GM12891 (cell line): Measurements from ENCODE around the gene MDFI.

Source experiments
- DNase-seq: peaks from one replicate; pipeline ENCODE4 v3.0.0; 2011; ENCODE audit warnings: low spot score; ENCODE audit not compliant: insufficient read length
- FAIRE-seq: peaks from 2 replicates; lab custom pipeline; 2011; peaks lifted over from hg19 to GRCh38; lab: Jason Lieb, UNC
- PAX5 ChIP-seq: IDR thresholded peaks from 2 replicates; pipeline ENCODE4 v1.6.1; 2011; ENCODE audit warnings: low read length, moderate library complexity, mild to moderate bottlenecking; ENCODE audit not compliant: insufficient read depth, severe bottlenecking
- POLR2A ChIP-seq: IDR thresholded peaks from 2 replicates; pipeline ENCODE4 v1.6.1; 2011; ENCODE audit warnings: low read depth, low read length, control low read depth
- POLR2AphosphoS5 ChIP-seq: IDR thresholded peaks from 2 replicates; pipeline ENCODE4 v1.6.1; 2011; ENCODE audit warnings: low read depth, low read length, control low read depth
- POU2F2 ChIP-seq: IDR thresholded peaks from 2 replicates; pipeline ENCODE4 v1.6.1; 2011; ENCODE audit warnings: low read depth, mild to moderate bottlenecking, control low read depth, low read length, moderate library complexity
- SPI1 ChIP-seq: IDR thresholded peaks from 2 replicates; pipeline ENCODE4 v1.6.1; 2011; ENCODE audit warnings: low read depth, low read length, control low read depth
- TAF1 ChIP-seq: IDR thresholded peaks from 2 replicates; pipeline ENCODE4 v1.6.1; 2011; ENCODE audit warnings: low read depth, low read length, control low read depth

MDFI gene

DNA sequence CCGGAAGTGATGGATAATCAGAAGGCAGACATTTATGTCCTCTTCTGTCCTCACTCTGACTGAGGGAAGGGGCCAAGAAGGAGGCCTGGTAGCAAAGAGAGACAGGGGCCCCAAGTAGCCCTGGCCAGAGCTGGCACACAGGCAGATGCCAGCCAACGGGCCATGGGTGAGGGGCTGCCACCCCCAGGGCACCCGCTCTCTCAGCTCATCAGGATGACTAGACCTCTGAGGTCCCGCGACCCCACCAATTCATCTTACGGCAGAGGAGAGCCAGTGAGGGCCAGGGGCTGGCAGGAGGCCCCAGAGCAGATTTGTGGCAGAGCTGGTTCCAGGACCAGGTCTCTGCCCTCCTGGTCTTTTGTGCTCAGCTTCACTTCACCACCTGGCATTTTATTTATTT lies 43.1 kb upstream of the MDFI start:
- TF ChIP-seq PAX5 = no peak
- TF ChIP-seq SPI1 = no peak
- no peak for TF ChIP-seq TAF1
- no peak for TF ChIP-seq POLR2A
- TF ChIP-seq POU2F2 = no peak
- no peak for TF ChIP-seq POLR2AphosphoS5
- no peak for FAIRE-seq

DNA sequence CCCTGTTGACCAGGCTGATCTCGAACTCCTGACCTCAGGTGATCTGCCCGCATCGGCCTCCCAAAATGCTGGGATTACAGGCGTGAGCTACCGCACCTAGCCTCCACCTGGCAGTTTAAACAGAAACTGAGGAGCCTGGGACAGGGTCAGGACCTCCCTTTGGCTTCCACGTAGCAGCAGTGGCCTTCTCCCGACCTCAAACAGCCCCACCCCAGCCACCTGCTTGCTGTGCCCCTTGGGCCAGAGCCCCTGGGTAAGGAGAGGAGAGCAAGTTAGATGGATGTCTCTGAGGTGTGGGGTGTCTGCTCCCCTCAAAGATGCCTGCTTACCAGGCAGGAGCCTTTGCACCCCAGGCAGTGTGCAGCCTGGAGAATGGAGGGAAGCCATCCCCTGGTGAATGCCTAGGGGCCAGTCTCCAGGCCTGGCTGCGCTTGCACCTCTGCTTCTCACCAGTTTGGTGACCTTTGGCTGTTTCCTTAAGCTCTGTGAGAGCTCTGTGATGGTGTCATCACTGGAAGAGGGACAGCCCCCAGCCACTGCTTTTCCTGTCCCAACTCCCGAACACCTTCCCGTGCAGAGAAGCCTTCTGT lies 42.1 kb upstream of the MDFI start:
- FAIRE-seq = no peak
- no peak for TF ChIP-seq PAX5
- no peak for TF ChIP-seq SPI1
- TF ChIP-seq POLR2A = no peak
- TF ChIP-seq POU2F2 = no peak
- DNase-seq = no peak

More for the DNA sequence above, 43.1 kb upstream of the MDFI start:
- DNase-seq = no peak

DNA sequence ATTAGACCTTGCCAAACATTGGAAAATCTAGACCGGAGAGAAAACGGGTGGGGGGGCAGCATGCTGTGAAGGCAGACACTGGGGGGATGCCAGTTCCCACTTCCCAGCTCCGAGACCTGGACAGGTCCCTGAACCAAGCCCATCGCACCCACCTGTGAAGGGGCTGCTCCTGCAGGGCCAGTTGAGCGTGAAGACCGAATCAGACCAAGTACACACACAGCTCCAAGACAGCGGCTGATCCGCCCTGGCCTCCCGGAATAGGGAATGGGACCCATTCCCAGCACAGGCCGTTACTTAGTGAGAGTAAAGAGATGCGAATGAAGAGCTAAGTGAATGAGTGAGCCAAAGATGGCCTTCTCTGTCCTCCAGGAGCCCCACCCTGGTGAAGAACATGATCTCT lies 41.5 kb upstream of the MDFI start:
- no peak for FAIRE-seq
- DNase-seq = no peak
- no peak for TF ChIP-seq POLR2A
- TF ChIP-seq POU2F2 = no peak
- no peak for TF ChIP-seq SPI1
- TF ChIP-seq PAX5 = no peak
- no peak for TF ChIP-seq TAF1
- no peak for TF ChIP-seq POLR2AphosphoS5

DNA sequence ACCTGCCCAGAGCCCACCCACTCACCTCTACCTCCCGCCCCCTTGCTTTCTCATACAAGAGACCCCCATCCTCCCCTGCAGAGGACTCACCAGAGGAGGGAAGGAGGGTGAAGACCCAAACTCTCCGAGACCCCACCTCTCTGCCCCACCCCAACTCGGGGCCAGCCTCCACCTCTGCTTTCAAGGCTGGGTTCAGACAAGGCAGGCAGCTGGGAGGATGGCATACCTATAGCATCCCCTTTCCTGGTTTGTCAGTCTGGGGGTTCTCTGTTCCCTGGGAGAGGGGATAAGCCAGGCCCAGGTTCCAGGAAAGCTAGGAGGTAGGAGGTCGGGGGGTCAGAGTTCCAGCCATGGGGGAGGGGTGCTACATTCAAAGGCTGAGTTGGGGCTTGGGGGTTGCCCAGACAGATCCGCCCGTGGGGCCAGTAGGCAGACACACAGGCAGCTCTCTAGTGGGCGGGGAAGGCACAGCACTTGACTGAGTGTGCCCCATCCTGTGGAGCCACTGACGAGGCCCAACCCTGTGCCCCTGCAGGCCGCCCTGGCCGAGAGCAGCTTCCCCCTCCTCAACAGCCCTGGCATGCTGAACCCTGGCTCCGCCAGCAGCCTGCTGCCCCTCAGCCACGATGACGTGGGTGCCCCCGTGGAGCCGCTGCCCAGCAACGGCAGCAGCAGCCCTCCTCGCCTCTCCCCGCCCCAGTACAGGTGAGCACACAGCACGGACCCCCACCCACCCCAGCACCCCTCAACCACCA lies 40.8 kb upstream of the MDFI start:
- FAIRE-seq = no peak
- TF ChIP-seq TAF1 (no peak), PAX5 (no peak), POLR2A (no peak), POLR2AphosphoS5 (no peak), SPI1 (no peak), POU2F2 (no peak)
- DNase-seq = no peak

DNA sequence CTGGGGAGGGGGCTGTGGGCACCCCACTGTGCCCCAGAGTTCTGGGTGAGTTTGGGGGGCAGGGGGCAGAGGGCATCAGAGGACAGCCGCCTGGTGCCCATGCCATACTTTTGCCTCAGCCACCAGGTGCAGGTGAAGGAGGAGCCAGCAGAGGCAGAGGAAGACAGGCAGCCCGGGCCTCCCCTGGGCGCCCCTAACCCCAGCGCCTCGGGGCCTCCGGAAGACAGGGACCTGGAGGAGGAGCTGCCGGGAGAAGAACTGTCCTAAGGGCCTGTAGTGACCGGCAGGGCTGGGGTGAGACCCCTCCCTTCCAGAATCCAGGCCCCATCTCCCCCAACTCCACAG lies 39.6 kb upstream of the MDFI start:
- FAIRE-seq = no peak
- DNase-seq = no peak
- TF ChIP-seq SPI1 (no peak), POLR2AphosphoS5 (no peak), PAX5 (no peak), POLR2A (no peak), POU2F2 (no peak), TAF1 (no peak)

DNA sequence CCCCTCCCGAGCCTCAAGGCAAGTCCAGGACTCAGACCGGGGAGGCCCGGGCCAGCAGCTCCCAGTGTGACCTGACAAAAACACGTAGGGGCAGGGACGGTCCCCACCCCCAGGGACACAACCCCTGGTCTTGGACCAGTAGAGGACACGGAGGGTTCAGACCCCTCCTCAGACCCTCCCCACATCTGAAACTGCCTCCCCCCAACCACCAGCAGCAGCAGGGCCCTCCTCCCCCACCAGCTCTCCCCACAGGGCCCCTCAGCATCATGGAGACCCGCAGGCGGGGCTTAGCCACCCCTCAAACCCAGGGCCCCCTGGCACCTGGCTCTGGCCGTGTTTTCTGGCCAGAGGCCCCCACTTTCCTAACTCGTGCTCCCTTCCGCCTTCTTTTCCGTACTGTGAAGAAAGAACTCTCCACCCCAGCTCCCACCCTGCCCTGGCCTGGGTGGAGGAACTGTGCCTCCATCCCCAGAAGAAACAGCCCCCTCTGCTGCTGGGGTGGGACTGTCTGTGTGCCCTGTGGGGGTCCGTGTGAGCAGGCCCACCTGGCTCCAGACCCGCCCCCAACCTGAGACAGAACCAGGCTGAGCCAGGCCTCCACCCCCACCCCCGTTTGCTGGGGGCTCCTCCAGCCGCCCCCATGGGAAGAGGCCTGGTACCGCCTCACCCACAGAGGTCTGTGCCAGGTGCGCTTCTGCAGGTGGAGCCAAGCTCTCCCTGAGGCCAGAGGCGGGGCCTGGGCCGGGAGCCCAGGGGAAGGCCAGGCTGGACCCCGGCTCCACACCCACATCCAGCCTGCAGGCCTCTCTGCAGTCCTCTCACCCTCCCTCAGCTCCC lies 39.0 kb upstream of the MDFI start:
- FAIRE-seq (no peak), DNase-seq (no peak)
- no peak for TF ChIP-seq POU2F2
- TF ChIP-seq PAX5 = no peak
- TF ChIP-seq POLR2AphosphoS5 = no peak
- TF ChIP-seq SPI1 = no peak

DNA sequence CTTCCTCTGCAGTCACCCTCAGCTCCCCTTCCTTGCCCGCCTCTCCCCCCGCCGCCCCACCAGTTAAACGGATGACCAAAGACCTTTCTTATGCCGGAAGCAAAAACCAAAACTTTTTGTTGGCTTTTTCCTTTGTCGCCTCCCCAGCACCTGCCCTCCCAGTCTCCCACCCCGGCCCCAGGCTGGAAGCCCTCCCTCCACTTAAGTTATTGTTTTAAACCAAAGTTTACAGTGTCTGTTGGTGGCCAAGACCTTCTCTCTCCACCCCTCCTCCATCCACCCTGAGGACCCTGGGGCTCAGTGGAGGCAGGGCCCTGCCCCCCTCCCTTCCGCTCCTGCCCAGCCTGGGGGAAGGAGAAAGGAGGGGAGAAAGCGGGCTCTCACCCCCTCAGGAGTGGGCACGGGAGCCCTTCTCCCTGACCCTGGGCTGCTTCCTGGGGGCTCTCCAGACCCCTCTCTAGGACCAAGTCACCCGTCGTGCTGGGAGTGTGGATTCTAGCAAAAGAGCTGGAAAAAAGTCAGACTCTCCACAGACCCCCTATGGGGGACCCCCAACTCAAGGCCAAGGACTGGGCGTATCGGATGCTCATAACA lies 38.3 kb upstream of the MDFI start:
- TF ChIP-seq POU2F2 = no peak
- TF ChIP-seq TAF1 = no peak
- no peak for TF ChIP-seq POLR2AphosphoS5
- DNase-seq (no peak), FAIRE-seq (no peak)

DNA sequence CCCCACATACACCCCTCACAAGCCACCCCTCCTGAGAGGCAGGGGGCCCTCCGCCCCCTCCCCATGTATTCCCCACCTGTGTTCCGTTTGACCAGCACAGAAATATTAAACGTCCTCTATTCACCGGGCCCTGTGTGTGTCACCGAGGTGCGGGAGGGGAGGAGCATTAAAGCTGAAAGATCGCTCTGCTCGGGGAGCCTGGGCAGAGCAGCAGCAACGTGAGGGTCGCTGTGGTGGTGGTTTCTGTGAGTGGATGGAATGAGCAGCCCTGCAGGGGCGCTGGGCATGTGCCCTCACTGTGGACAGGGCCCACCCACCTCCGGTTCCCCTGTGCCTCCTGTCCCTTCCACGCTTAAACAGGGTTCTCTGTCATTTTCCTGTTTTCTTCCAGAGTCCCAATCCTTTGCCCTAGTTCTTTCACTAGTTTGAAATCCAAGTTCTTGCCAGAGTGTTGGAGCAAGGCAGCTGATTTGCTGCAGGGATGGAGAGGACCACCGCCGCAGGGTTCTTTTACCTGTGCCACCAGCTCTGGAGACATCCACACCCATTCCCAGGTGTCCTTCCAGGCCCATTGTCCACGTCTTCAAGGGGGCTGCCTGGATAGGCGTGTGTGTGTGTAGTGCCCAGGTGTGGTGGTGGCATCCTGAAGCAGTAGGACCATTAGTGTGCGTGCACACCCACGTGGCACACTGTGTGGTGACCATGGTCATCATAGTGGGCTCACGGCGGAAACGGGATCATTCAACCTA lies 37.6 kb upstream of the MDFI start:
- FAIRE-seq = no peak
- DNase-seq = no peak
- no peak for TF ChIP-seq PAX5
- TF ChIP-seq SPI1 = no peak
- no peak for TF ChIP-seq POU2F2
- TF ChIP-seq POLR2AphosphoS5 = no peak
- TF ChIP-seq TAF1 = no peak
- no peak for TF ChIP-seq POLR2A

DNA sequence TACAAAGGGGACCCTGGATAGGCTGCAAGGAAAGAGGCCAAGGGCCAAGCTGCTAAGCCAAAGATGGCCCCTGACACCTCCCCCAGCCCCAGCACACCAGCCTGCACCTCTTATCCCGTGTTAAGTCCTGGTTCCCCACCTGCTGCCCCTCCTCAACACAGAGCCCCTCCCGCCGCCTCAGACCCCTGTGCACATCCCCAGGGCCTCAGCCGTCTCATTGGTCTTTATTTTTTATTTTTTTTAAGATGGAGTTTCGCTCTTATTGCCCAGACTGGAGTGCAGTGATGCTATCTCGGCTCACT lies 37.1 kb upstream of the MDFI start:
- TF ChIP-seq TAF1 = no peak
- no peak for TF ChIP-seq POLR2AphosphoS5
- TF ChIP-seq POU2F2 = no peak
- TF ChIP-seq PAX5 = no peak
- DNase-seq (no peak), FAIRE-seq (no peak)
